HL-60/S4 treated with phorbol 12-myristate 13-acetate at 8.2 ng/mL for 4 days and 3 days (cell line): ENCODE results near the gene EFNA3.

Source experiments
- in situ Hi-C: fragments of 300-500 bp; cut with MboI; formaldehyde crosslinking; loops from 2 replicates; pipeline ENCODE4 v1.15.0; 2022; ENCODE audit warnings: low sequenced_read_pairs

EFNA3 gene

GRCh38 chr1:155130272-155131006, 51.8 kb downstream of the EFNA3 start:
- in situ Hi-C loops, result no loop called here

DNA sequence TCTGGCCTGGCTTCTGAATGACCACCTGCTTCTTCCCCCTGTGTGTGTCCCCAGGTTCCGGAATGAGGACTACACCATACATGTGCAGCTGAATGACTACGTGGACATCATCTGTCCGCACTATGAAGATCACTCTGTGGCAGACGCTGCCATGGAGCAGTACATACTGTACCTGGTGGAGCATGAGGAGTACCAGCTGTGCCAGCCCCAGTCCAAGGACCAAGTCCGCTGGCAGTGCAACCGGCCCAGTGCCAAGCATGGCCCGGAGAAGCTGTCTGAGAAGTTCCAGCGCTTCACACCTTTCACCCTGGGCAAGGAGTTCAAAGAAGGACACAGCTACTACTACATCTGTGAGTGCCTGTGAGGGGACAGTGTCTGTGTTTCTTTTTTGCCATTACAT, 52.6 kb downstream of the EFNA3 start:
- in situ Hi-C loops, result no loop called here

DNA sequence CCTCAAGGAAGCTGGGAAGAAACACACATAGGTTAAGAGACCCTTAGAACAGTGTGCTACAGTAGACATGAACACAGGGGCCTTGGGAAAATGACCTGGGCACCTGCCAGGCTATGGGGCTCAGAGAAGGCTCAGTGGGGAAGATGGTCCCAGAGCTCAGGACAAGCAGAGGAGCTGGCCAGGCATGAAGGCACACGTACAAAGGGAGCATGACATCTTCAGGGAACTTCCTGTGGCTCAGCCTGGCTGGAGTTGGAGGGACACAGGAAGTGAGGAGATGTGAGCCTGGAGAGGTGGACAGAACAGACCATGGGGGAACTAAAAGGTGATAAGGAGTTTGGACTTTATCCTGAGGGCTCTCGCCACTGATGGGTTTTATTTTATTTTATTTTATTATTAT, 53.2 kb downstream of the EFNA3 start:
- in situ Hi-C loops, result no loop called here

DNA sequence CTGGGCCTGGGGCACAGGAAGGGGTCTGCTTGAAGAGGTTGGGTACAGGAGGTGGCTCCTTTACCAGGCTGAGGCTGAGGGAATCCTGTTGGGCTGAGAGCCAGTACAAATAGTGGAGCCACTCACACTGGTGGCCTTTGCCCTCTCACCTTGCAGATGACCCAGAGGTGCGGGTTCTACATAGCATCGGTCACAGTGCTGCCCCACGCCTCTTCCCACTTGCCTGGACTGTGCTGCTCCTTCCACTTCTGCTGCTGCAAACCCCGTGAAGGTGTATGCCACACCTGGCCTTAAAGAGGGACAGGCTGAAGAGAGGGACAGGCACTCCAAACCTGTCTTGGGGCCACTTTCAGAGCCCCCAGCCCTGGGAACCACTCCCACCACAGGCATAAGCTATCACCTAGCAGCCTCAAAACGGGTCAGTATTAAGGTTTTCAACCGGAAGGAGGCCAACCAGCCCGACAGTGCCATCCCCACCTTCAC, 55.2 kb downstream of the EFNA3 start:
- in situ Hi-C loops, result no loop called here

DNA sequence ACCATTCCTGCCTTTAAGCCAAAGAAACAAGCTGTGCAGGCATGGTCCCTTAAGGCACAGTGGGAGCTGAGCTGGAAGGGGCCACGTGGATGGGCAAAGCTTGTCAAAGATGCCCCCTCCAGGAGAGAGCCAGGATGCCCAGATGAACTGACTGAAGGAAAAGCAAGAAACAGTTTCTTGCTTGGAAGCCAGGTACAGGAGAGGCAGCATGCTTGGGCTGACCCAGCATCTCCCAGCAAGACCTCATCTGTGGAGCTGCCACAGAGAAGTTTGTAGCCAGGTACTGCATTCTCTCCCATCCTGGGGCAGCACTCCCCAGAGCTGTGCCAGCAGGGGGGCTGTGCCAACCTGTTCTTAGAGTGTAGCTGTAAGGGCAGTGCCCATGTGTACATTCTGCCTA, 55.7 kb downstream of the EFNA3 start:
- in situ Hi-C loops, result no loop called here

DNA sequence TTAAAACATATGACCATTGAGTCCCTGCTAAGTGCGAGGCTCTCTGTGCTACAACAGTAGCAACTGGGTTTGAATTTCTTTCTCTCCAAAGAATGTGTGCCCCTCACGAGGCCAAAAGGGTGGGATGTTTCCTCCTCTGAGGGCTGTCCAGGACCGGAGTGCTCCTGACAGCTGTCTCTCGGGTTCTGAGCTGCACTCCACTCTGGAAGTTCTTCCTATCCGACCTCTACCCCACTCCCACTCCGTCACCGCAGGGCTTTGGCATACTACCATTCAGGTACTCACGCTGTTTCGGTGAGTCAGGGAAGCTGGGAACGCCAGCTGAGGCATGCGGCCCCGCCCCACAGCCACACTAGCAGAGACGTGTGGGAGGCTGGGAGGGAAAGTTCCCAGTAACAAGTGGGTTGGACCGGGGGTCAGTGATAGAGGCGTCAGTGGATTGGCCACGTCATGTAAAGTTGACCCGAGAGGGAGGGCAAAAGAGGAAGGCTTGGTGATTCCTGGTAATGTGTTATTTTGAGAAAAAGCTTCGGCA, 56.3 kb downstream of the EFNA3 start:
- in situ Hi-C loops, result no loop called here

DNA sequence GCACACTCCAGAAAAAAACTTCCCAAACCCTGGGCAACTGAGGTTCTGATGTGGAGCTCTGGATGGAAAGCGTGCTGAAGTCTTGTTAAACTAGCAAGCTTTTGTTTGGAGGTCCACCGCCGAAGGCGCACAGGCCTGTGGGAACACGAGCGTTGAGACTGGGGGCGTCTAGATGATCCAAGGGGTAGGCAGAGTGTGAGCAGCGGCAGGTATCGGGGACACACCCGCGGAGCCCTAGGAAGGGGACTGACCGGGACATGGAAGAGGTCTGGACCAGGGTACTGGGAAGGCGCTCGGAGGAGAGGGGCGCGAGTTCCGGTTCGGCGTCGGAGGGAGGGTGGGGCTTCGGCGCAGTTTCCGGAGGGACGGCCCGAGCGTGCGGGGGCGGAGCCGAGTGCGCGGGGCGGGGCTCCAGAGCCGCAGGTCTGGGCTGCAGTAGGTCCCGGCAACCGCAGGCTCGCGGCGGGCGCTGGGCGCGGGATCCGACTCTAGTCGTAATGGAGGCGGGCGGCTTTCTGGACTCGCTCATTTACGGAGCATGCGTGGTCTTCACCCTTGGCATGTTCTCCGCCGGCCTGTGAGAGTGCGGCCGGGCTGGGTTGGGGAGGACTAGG, 56.9 kb downstream of the EFNA3 start, which contains the start of gene SLC50A1:
TSS of gene SLC50A1 (plus strand) at position 438 of the 614 bp plus-strand sequence. CDS start at position 498, 60 bp downstream.
- in situ Hi-C loops, result no loop called here

DNA sequence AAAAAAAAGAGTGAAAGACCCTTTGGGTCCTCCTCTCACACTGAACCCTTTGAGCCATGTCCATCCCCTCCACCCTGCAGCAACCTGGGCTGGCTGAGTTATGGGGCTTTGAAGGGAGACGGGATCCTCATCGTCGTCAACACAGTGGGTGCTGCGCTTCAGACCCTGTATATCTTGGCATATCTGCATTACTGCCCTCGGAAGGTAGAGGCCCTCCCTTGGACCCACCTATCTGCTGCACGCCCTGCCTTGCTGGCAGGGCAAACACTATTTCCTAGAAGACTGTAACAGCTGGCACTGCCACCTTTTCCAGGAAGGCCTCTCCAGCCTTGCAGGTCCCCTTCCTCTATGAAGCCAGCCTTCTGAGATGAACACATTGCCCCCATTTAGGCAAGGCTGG, 58.1 kb downstream of the EFNA3 start:
- in situ Hi-C loops, result no loop called here
